Measurements from ENCODE around the gene HUNK. TPM values are rescaled to one million over a fixed set of nuclear protein-coding genes. Genes with fewer than 3 reads are reported as not detected.
A peak's percentile ranks its signal among the peaks of the same experiment; 100 is the strongest.

HUNK gene
- 0.43 and 0.55 TPM in 2 replicates for total RNA-seq

DNA sequence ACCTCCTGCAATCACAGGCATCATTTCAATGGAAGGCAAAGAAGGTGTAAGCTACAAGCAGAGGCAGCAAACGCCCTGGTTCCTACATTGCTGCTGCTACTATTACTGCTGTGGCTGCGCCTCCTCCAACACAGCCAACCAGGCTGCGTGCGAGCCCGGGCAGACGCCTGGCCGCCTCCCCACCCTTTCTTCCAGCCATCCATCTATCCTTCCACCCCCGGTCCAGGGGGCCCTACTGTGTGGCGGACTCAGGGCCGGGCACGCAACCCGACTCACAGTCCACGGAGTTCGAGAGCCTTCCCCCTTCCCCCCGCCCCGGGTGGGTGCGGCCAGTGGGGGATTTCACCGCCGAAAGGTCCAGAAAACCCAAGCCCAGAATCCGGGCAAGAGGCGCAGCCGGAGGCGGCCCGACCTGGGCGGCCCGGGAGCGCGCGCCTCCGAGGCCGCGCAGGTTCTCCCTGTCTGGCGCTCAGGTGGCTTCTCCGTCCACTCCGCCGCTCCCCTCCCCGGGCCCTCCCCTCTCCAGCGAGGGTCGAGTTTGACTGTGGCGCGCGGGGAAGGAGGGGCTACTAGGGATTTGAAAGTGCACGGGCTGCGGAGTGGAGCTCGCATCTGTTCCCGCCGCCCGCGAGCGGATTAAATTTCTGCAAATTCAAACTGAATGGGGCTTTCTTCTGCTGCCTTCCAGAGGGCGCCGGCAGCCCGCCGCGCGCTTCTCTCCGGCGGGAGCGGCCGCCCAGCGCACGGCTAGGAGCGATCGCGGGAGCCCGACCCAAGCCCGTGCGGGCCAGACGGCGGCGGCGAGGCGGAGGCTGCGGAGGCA, at the start of gene HUNK:
Gene HUNK (plus strand): TSS at position 569 of the 823 bp plus-strand sequence. CDS start 655 bp downstream, outside the sequence.
- no peak within 1 kb of the TSS for H3K27ac Mint-ChIP-seq
- DNase-seq (ENCODE audit: low spot score), result no peak
- H3K4me1 Mint-ChIP-seq (ENCODE audit: low read depth), result peaks cover 5% of the 10 kb centered on the region
- no peaks in the 10 kb centered on the region for H3K9me3 Mint-ChIP-seq
- H3K4me3 Mint-ChIP-seq (ENCODE audit: low read depth), result peak within 1 kb of the TSS; percentile 72
- intact Hi-C loops (cut with micrococcal nuclease), result loop anchor here (2.0 kb wide), 1 partner anchor 386 kb away; no protein-coding TSS in a partner anchor
- H3K36me3 Mint-ChIP-seq (ENCODE audit: low read depth), result no peaks in the 10 kb centered on the region
- H3K27me3 Mint-ChIP-seq (ENCODE audit: low read depth), result peaks cover 55% of the 10 kb centered on the region

DNA sequence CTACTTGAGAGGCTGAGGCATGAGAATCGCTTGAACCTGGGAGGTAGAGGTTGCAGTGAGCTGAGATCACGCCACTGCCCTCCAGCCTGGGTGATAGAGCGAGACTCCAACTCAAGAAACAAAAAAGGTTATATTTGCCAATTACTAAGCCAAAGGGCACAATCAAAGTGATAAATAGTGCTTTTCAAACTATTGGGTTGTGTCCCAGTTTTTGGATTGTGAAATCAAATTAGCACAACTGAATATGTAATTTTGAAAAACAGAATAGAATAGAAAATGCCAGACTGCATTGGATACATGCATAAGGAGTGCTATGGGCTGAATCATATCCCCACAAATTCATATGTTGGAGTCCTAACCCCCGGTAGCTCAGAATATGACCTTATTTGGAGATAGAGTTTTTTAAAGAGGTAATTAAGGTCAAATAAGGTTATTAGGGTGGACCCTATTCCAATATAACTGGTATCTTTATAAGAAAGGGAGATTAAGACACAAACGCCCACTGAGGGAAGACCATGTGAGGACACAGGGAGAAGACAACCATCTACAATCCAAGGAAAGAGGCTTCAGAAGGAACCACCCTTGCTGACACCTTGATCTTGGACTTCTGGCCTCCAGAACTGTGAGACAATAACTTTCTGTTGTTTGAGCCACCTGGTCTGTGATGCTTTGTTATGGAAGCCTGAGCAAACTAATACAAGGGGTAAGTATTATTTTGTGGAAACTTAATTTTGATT, 42.9 kb upstream of the HUNK start:
- no peaks in the 10 kb centered on the region for H3K27me3 Mint-ChIP-seq (ENCODE audit: low read depth)
- intact Hi-C loops (cut with micrococcal nuclease), result no loop called here
- H3K4me1 Mint-ChIP-seq (ENCODE audit: low read depth), result no peaks in the 10 kb centered on the region
- no peaks in the 10 kb centered on the region for H3K36me3 Mint-ChIP-seq (ENCODE audit: low read depth)
- H3K4me3 Mint-ChIP-seq (ENCODE audit: low read depth), result no peak overlapping the region
- H3K9me3 Mint-ChIP-seq, result no peaks in the 10 kb centered on the region
- DNase-seq (ENCODE audit: low spot score), result no peak
- H3K27ac Mint-ChIP-seq, result no peak overlapping the region

DNA sequence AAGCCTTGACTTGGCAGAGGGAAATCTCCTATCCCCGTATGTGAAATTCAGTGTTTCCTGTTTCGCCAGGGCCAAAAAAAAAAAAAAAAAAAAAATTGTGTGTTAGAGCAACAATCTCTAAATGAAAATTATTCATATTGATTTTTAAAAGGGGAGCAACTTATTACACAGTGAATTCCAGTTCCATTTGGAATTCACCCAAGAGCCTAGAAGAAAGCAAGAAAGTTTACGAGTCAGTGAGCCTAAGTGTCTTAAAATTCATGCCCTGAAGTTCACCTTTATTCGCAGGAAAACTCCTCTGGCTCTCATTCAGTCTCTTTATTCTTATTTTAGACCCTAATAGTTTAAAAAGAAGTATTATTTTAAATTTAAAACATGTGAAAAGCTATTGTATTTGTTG, 42.1 kb upstream of the HUNK start:
- Mint-ChIP-seq H3K9me3 (no peaks in the 10 kb centered on the region), H3K27me3 (ENCODE audit: low read depth) (no peaks in the 10 kb centered on the region), H3K27ac (no peak overlapping the region), H3K4me1 (ENCODE audit: low read depth) (no peaks in the 10 kb centered on the region), H3K4me3 (ENCODE audit: low read depth) (no peak overlapping the region), H3K36me3 (ENCODE audit: low read depth) (no peaks in the 10 kb centered on the region)
- intact Hi-C loops (cut with micrococcal nuclease), result no loop called here
- DNase-seq (ENCODE audit: low spot score), result no peak

DNA sequence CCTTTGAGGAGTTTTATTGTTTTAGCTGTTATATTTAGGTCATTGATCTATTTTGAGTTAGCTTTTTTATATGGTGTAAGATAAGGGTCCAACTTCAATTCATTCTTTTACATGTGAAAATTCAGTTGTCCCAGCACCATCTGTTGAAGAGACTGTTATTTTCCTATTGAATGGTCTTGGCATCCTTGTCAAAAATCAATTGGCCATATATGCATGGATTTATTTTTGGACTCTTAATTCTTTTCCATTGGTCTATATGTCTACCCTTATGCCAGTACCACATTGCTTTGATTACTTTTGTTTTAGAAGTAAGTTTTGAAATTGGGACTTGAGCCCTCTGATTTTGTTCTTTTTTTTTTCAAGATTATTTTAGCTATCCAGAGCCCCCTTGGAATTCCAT, 35.8 kb upstream of the HUNK start:
- H3K9me3 Mint-ChIP-seq, result no peaks in the 10 kb centered on the region
- no peak overlapping the region for H3K4me3 Mint-ChIP-seq (ENCODE audit: low read depth)
- H3K36me3 Mint-ChIP-seq (ENCODE audit: low read depth), result no peaks in the 10 kb centered on the region
- DNase-seq (ENCODE audit: low spot score), result no peak
- H3K27me3 Mint-ChIP-seq (ENCODE audit: low read depth), result peaks cover 3% of the 10 kb centered on the region
- H3K4me1 Mint-ChIP-seq (ENCODE audit: low read depth), result no peaks in the 10 kb centered on the region
- intact Hi-C loops (cut with micrococcal nuclease), result no loop called here
- H3K27ac Mint-ChIP-seq, result no peak overlapping the region

DNA sequence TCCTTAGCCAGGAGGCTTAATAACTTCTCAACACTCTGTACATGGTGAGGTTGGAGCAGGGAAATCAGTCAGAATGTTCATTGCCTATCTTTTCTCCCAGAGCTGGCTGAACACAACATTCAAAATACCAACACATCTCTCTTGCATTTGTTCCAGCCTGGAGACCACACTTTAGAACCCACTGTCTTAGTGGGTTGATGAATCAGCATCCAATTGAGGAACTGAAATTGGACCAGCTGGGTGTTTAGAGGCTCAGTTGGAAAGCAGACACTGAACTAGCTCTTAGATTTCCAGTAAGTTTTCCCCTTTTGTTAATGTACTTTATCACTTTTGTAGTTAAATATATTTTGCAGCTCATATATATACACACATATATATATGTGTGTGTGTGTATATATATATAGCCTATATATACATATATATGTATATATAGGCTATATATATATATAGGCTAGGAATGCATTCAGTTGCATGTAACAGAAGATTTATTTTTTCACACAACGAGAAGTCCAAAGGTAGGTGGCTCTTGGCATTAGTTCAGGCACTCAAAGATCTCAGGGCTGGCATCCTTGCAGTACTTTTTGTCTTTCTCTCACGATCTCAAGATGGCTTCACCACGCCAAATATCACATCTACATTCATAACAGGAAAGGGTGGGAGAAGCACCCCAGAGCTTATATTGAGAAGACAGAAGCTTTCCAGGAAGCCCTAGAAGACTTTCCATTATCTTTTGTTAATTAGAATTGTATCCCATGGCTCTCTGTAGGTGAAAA, 35.0 kb upstream of the HUNK start:
- no peaks in the 10 kb centered on the region for H3K9me3 Mint-ChIP-seq
- intact Hi-C loops (cut with micrococcal nuclease), result no loop called here
- H3K4me1 Mint-ChIP-seq (ENCODE audit: low read depth), result no peaks in the 10 kb centered on the region

DNA sequence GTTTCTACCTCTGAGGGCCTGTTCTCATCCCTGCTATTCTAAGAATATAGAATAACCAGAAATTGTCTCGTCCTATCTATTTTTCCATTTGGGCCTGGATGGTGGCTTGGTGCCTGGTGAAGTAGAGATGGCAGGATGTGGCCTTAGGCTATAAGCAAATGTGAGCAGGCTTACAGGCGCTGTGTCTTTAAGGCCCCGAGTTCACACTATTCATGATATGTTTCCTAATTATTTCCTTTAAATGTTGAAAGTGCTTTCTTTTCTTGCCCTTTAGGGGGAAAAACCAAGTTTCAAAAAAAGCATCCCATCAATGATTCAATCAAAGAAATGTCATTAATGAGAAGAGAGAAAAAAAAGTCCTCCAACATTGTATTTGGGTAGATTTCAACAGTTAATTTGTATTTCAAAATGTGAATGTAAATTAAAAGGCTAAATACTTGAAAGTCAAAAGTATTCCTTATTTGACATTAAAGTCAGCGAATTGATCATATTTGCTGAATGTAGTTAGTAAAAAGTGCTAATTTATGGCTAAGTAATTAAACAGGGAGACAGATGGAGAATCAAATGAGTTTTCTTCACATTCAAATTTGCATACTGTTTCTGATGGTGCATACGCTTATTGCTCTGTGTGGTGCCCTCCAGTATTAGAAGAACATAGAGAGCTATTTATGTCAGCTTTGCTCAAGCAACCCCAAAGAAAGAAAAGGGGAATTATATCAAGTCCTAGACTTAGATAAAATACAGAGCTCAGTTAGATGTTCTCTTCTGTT, 34.0 kb upstream of the HUNK start:
- Mint-ChIP-seq H3K36me3 (ENCODE audit: low read depth) (no peaks in the 10 kb centered on the region), H3K4me1 (ENCODE audit: low read depth) (no peaks in the 10 kb centered on the region), H3K27ac (no peak overlapping the region), H3K9me3 (no peaks in the 10 kb centered on the region), H3K27me3 (ENCODE audit: low read depth) (peaks cover 4% of the 10 kb centered on the region), H3K4me3 (ENCODE audit: low read depth) (no peak overlapping the region)
- DNase-seq (ENCODE audit: low spot score), result no peak
- intact Hi-C loops (cut with micrococcal nuclease), result no loop called here

More for the DNA sequence above, 35.0 kb upstream of the HUNK start:
- DNase-seq (ENCODE audit: low spot score), result no peak
- Mint-ChIP-seq H3K36me3 (ENCODE audit: low read depth) (no peaks in the 10 kb centered on the region), H3K27me3 (ENCODE audit: low read depth) (peaks cover 3% of the 10 kb centered on the region), H3K27ac (no peak overlapping the region), H3K4me3 (ENCODE audit: low read depth) (no peak overlapping the region)

- intact Hi-C loops (cut with micrococcal nuclease), result no loop called here
- no peak for DNase-seq (ENCODE audit: low spot score)
- Mint-ChIP-seq H3K27me3 (ENCODE audit: low read depth) (peaks cover 4% of the 10 kb centered on the region), H3K36me3 (ENCODE audit: low read depth) (no peaks in the 10 kb centered on the region), H3K9me3 (no peaks in the 10 kb centered on the region), H3K27ac (no peak overlapping the region), H3K4me3 (ENCODE audit: low read depth) (no peak overlapping the region), H3K4me1 (ENCODE audit: low read depth) (no peaks in the 10 kb centered on the region)
These were observed 28.6 kb upstream of the HUNK start for GRCh38 chr21:31844206-31844605.

GRCh38 chr21:31845151-31845729, 27.6 kb upstream of the HUNK start:
- H3K4me3 Mint-ChIP-seq (ENCODE audit: low read depth), result no peak overlapping the region
- no peaks in the 10 kb centered on the region for H3K4me1 Mint-ChIP-seq (ENCODE audit: low read depth)
- no peaks in the 10 kb centered on the region for H3K36me3 Mint-ChIP-seq (ENCODE audit: low read depth)
- DNase-seq (ENCODE audit: low spot score), result no peak
- no peaks in the 10 kb centered on the region for H3K9me3 Mint-ChIP-seq
- H3K27me3 Mint-ChIP-seq (ENCODE audit: low read depth), result peaks cover 1% of the 10 kb centered on the region
- intact Hi-C loops (cut with micrococcal nuclease), result no loop called here
- no peak overlapping the region for H3K27ac Mint-ChIP-seq

- no peak overlapping the region for H3K27ac Mint-ChIP-seq
- DNase-seq (ENCODE audit: low spot score), result no peak
These were observed 26.1 kb upstream of the HUNK start for GRCh38 chr21:31846690-31847089.

GRCh38 chr21:31847761-31848160, 25.1 kb upstream of the HUNK start:
- intact Hi-C loops (cut with micrococcal nuclease), result no loop called here
- Mint-ChIP-seq H3K4me1 (ENCODE audit: low read depth) (no peaks in the 10 kb centered on the region), H3K4me3 (ENCODE audit: low read depth) (no peak overlapping the region), H3K9me3 (no peaks in the 10 kb centered on the region), H3K27me3 (ENCODE audit: low read depth) (peaks cover 1% of the 10 kb centered on the region), H3K27ac (no peak overlapping the region), H3K36me3 (ENCODE audit: low read depth) (no peaks in the 10 kb centered on the region)
- DNase-seq (ENCODE audit: low spot score), result no peak

More at GRCh38 chr21:31846690-31847089, 26.1 kb upstream of the HUNK start:
- Mint-ChIP-seq H3K27me3 (ENCODE audit: low read depth) (peaks cover 1% of the 10 kb centered on the region), H3K9me3 (no peaks in the 10 kb centered on the region), H3K4me1 (ENCODE audit: low read depth) (no peaks in the 10 kb centered on the region), H3K36me3 (ENCODE audit: low read depth) (no peaks in the 10 kb centered on the region), H3K4me3 (ENCODE audit: low read depth) (no peak overlapping the region)
- intact Hi-C loops (cut with micrococcal nuclease), result no loop called here

GRCh38 chr21:31848326-31848985, 24.4 kb upstream of the HUNK start:
- intact Hi-C loops (cut with micrococcal nuclease), result no loop called here
- DNase-seq (ENCODE audit: low spot score), result no peak
- no peak overlapping the region for H3K4me3 Mint-ChIP-seq (ENCODE audit: low read depth)

More at GRCh38 chr21:31848326-31848985, 24.4 kb upstream of the HUNK start:
- Mint-ChIP-seq H3K4me1 (ENCODE audit: low read depth) (no peaks in the 10 kb centered on the region), H3K27ac (no peak overlapping the region), H3K9me3 (no peaks in the 10 kb centered on the region), H3K27me3 (ENCODE audit: low read depth) (peaks cover 1% of the 10 kb centered on the region), H3K36me3 (ENCODE audit: low read depth) (no peaks in the 10 kb centered on the region)

All from activated T-helper 2 cell treated with anti-CD3 and anti-CD28 coated beads, Interferon-gamma antibody, Interleukin-2, Interleukin-4, amounts not matched to agents 10 μg/mL and 5 μg/mL and 100 μg/mL, durations not matched to agents 14 hours and 24 hours and 36 hours (primary cell).